Stimulated activated naive CD4-positive, alpha-beta T cell (primary cell): ENCODE data around the gene BANP.
A peak's percentile ranks its signal among the peaks of the same experiment; 100 is the strongest.
"Not testable (repeated sequence)": the region's sequence is repeated elsewhere in the genome, so short reads cannot be mapped to it uniquely, and the experiment has no call there.

Experiments
- DNase-seq, 6 experiments: peaks; one replicate each; lab custom pipeline; 2025; lab: John Stamatoyannopoulos, UW

The BANP gene

GRCh38 chr16:87968541-87968940 is 17.3 kb downstream of the BANP start:
- no peak for DNase-seq

GRCh38 chr16:87970186-87970585 is 19.0 kb downstream of the BANP start:
- no peak for DNase-seq

DNA sequence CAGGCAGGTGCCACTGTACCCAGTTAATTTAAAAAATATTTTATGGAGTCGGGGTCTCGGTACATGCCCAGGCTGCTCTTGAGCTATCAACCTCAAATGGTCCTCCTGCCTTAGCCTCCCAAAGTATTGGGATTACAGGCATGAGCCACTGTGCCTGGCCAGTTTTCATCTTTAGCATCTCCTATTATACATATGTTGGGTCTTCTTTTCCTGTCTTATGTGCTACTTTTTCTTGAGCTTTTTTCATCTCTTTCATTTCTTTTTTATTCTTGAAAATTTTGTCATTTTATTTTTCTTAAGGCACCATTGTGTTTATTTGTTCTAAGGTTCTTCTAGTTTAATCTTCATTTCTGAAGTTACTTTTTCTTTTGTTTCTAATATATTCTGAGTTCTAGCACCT is 20.7 kb downstream of the BANP start:
- DNase-seq: no peak

GRCh38 chr16:87973717-87974116 is 22.5 kb downstream of the BANP start:
- no peak for DNase-seq

DNA sequence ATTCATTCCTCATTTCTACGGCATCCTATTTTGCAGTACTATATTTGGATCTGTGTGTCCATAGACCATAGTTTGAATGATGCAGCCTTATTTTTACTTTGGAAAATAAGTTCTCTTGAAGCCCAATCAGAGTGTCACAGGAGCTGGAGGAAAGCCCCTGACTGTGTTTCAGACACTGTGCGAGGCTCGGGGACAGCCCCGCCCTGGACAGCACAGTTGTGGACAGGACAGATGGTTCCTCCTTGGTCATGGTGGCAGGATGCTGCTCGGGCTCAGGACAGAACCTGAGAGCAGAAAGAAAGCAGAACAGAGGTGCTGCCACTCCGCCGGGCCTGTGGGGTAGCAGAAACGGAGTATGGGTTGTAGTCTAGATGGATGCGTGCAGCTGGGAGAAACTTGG is 22.9 kb downstream of the BANP start:
- no peak for DNase-seq

- DNase-seq: no peak
These were observed 25.4 kb downstream of the BANP start for GRCh38 chr16:87976665-87977064.

DNA sequence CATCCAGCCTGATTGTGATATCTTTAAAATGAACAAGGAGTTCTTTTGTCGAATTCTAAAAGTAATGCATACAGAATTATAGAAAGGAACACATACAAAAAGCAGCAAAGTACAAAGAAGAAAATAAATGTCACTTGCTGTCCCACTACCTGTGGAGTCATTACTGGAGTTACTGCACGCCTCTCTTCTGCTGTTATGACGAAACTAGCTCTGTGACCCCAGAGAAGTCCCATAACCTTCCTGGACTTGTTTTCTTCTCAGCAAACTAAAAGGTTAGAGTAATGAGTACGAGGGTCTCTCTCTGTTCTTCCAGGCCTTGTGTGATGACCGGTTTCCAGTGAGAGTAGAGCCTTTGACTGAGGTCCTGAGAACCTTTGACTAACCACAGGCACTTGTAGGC is 26.9 kb downstream of the BANP start:
- no peak for DNase-seq

DNA sequence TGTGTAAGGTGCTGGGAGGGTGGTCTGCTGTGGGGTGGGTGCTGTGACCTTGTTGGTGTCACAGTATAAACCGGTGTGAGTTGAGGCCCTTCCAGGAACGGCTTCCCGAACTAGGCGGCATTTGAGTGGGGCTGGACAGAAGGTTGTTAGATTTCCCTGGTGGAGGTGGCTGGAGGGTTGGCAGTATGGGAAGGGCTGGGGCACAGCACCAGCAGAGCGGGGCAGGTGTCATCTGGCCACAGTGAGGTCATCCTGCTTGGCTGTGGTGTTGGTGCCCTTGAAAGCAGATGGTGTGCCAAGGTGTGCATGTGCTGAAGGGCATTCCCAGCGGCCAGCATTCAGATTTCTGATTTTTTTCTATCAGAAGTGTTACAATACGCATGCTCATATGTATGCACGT is 28.1 kb downstream of the BANP start:
- no peak for DNase-seq

GRCh38 chr16:87979911-87980630 is 28.8 kb downstream of the BANP start:
- DNase-seq: not testable (repeated sequence)

DNA sequence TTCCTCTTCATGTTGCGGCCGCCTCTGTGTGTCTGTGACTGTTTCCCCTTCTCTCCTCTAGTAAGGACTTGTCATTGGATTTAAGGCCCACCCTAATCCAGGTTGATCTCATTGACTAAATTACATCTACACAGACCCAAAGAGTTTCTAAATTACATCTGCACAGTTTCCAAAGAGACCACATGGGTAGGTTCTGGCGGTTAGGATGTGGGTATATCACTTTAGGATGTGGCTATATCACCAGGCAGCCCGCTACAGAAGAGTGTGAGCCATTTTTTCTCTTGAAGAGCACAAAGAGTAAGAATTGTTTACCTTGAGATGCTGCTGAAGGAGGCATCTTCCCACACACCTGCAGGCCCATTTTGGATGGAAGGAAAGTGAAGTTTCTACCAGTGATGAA is 30.1 kb downstream of the BANP start:
- peak in 2 of 6 experiments; percentile 19 to 34 for DNase-seq

DNA sequence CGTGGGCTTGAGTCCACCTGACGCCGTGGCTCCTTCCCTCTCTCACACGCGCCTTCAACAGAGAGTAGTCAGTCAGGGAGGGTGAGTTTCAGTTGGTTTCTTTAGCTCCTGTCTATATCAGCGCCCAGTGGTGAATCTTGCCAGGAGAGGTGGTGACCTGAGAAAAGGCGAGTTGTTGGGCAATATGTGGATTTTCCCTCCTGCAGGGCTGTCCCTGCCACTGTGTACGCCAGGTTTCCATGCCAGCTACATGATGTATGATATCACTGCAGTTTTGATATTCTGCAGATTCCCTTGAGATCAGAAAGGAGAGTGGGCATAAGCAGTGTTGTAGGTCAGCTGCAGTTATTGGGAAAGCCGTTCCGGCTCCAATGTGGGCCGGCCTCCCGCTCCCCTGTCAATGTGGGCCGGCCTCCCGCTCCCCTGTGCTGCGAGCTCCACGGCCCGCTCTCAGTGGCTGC is 31.4 kb downstream of the BANP start:
- DNase-seq: no peak

DNA sequence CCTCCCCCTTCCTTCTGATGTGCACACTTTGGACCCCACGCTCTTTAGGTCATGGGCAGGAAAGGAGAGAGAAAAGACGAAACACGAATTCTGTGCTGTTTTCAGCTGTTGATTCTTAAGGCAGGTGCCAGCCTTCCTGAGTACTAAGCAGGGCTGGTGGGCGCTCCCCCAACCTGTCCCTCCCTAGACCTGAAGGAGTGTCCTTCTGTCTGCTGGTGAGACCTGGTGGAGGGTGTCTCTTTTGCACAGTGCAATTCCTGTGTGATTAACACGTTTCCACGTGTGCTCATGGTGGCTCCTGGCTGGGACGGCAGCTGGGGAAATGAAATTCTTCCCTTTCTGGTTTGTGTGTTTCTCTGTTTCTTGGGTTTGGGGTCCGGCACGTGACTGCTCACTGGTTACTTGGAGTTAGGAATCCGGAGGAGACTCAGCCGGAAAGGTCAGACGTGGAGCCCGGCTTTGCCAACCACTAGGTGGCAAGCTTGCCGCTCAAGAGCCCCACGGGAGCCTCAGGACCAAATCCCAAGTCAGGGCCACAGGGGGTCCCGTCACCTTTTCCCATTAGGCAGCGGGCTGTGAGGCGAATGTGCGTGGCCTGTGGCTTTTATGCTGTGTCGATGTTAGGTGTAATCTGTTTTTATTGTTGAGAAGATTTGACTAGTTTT is 32.0 kb downstream of the BANP start:
- not testable (repeated sequence) for DNase-seq

DNA sequence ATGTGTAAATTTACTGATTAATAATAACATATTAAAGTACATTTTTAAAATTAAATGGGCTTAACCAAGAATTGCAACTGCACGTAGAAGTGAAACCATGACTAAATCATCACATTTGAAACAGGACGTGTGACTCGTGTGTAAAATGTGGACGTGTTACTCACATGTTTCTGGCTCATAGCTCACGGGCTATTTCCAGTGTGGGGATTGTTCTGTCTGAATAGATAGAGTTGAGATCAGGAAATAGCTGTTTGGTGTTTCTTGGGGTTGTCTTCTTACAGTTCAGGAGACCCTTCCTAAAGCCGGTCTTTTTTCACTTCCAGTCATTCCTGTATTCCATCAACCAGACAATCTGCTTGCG is 32.5 kb downstream of the BANP start:
- not testable (repeated sequence) for DNase-seq

- DNase-seq: not testable (repeated sequence)
These were observed 32.9 kb downstream of the BANP start for GRCh38 chr16:87984180-87984579.

DNA sequence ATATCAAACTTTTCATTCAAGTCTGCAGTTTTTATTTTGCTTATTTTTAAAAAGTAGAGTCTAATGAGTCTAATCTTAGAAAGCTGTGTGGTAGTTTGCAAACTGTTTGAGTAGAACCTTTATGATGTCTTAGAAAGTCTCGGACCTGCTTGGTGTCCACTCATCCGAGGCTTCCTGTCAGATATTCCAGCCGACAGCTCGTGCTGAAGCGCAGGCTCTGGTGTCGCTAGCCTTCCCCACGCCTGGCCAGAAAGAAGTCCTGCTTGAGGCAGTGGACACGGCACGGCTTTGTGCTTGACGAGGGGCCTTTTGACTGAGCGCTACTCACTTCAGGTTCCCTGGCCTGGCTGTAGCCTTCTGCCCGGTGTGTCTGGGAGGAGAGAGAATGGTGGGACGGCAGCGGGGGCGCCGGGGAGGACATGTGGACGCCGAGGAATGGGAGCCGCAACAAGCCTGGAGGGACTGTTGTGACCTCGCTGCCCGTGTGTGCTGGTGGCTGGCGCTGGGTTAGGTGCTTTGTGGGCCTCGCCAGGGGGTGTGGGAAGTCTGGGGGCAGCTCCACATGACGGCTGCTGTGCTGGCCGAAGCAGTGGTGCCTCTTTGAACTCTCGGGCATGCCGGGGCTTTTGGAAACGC is 33.5 kb downstream of the BANP start:
- DNase-seq: no peak

DNA sequence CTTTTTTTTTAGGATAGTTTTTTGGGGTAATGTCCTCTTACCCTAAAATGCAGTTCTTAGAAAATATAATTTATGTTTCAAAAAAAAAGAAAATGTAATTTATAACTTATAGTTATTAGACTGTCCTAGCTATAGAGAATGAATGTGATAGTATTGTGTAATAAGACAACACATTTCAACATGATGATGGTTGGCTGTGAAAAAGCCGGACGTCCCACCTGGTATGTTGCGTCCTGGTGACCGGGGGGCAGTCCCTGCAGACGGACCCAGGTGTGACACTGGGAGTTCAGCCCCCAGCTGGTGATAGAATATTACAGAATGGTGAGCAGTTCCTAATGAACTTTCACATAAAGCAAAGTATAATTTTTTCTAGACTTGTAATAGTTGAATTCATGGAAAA is 34.3 kb downstream of the BANP start:
- DNase-seq: not testable (repeated sequence)

- DNase-seq: not testable (repeated sequence)
These were observed 35.2 kb downstream of the BANP start for GRCh38 chr16:87986361-87986849.

- not testable (repeated sequence) for DNase-seq
These were observed 37.4 kb downstream of the BANP start for GRCh38 chr16:87988596-87988995.

DNA sequence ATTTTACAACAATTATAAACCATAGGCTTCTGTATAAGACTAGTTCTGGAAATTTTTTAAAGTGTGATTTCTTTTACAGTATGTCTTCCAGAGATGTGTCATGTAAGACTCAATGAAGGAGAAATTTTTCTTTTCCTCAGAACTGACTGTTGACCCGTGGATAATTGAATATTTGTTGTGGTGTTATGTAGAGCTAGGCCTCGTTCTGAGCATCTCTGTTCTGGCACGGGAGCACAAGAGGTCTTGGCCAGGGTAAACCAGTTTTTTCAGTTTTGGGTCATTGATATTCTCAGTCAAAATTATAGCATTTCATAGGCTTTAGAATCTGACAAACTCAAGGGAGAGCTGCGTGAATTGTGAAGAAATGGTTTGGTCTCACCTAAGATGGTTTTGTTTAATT is 39.0 kb downstream of the BANP start:
- not testable (repeated sequence) for DNase-seq

- not testable (repeated sequence) for DNase-seq
These were observed 40.9 kb downstream of the BANP start for GRCh38 chr16:87992142-87992541.

GRCh38 chr16:87993901-87994300 is 42.7 kb downstream of the BANP start:
- DNase-seq: no peak

DNA sequence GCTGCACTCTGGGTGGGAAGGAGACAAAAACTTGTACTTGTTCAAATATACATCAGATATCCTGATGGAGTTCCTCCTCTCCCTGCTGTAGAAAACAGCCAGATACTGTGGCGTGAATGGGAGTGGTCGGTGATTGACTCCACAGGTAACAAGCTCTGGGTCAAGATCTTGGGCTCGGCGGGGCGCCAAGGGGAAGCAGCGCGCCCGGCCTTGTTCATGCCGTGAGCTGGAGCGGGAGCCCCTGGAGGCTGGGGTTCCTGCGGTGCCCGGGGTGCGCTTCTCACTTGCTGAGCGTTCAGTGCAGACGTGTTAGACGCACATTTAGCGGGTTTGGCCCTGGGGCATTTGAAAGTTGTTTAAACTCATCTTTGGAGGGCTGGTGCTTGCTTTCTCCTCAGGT is 44.4 kb downstream of the BANP start:
- no peak for DNase-seq
